Heart left ventricle (tissue), 13 donors: ENCODE measurements around the gene LRRN3.

Experiments used
- POLR2A ChIP-seq, 2 donors: fragments of 450-650 bp; IDR thresholded peaks; one replicate each; pipeline ENCODE4 v1.6.1; 2017; ENCODE audit warnings: antibody characterized with exemption in 2 of 2, mild to moderate bottlenecking in 2 of 2, moderate library complexity in 2 of 2
- TF ChIP-seq, protein P1 (sequence below), 12 donors: fragments of 200-600 bp; sonication (generic) in 4 of 12; IDR thresholded peaks; one replicate each; pipeline versions ENCODE4 v1.5.0 to v1.8.0; 2018 to 2022; ENCODE audit warnings: antibody characterized with exemption in 12 of 12, mild to moderate bottlenecking in 5 of 12
- donor health status: ischemic (EF 13 %, LVEDD 7.1; RV severe dilation, severe dysfunction).
- donor health status: DM: no; HTN: yes; CAD: no.
- donor health status: DM: no; HTN: no; CAD: no.
- donor health status: ischemic (EF 25% LVEDD 6.9; RV normal size, moderate dysfunction).
- donor health status: ischemic (EF 25% LVEDD 5.7; RV mildly dilated, moderate dysfunction).
- donor health status: ischemic (EF 35%, LVEDD 5.7; RV mildly dilated, moderate dysfunction).
- donor health status: nonischemic (EF 11% LVEDD 7.7; RV severe dilation, severe dysfunction).
- donor health status: DM: yes; HTN: yes; CAD: no.
- donor health status: PGD.
- donor health status: ischemic (EF 29% LVEDD 5.4; RV normal size, mild dysfunction).
- donor health status: nonischemic (EF 23%, LVEDD 6.1; RV moderate dilation, normal function).

DNA sequence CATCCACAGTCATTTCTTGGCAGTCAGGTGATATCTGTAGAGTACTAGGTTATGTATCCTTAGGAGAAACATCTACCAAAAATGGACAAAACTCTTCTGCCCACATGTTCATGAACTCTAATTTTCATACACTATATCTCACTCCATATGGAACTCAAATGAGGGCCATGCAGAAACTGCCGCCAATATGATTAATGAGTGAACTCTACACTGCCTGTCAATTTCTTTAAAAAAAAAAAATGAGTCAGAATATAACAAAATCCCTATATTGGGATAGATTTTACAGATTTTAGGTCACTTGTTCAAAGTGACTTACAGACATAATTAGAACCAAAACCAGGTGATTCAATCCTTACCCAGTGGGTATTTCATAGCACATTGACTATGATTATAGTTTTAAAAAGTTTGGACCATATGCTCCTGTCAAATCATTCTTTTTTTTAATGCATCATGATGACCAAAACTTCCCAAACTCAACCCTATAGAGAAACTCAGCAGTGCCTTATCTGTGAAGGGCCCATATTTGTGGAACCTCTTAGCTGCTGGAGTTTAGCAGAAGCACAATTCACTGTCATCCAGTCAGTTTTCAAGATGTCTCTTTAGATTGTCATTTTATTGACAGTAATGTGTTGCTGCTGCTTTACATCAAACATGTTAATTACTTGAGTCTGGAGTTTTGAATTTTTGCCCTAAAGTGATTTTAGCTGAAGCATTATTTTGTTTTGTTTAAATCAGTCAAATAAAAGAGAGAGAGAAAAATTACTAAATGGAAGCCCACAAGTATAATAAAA, 11.1 kb downstream of the LRRN3 start:
- no peak for TF ChIP-seq POLR2A (IDR thresholded peaks at IDR 0.05)
- TF ChIP-seq, protein P1, sequence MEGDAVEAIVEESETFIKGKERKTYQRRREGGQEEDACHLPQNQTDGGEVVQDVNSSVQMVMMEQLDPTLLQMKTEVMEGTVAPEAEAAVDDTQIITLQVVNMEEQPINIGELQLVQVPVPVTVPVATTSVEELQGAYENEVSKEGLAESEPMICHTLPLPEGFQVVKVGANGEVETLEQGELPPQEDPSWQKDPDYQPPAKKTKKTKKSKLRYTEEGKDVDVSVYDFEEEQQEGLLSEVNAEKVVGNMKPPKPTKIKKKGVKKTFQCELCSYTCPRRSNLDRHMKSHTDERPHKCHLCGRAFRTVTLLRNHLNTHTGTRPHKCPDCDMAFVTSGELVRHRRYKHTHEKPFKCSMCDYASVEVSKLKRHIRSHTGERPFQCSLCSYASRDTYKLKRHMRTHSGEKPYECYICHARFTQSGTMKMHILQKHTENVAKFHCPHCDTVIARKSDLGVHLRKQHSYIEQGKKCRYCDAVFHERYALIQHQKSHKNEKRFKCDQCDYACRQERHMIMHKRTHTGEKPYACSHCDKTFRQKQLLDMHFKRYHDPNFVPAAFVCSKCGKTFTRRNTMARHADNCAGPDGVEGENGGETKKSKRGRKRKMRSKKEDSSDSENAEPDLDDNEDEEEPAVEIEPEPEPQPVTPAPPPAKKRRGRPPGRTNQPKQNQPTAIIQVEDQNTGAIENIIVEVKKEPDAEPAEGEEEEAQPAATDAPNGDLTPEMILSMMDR (IDR thresholded peaks at IDR 0.05): no peak
